Upper lobe of left lung (tissue), 4 donors: ENCODE data around the gene LRPAP1.
"Not testable (repeated sequence)": the region's sequence is repeated elsewhere in the genome, so short reads cannot be mapped to it uniquely, and the experiment has no call there.

ENCODE experiments used
- POLR2A ChIP-seq, 4 donors: fragments of 450-650 bp; IDR thresholded peaks; one replicate each; pipeline ENCODE4 v1.5.1; 2016 to 2017; ENCODE audit warnings: antibody characterized with exemption in 4 of 4, mild to moderate bottlenecking in 2 of 4
- TF ChIP-seq, protein P1 (sequence below), 6 experiments: fragments of 450-650 bp in 4 of 6; fragments of 200-600 bp in 2 of 6; sonication (generic) in 2 of 6; IDR thresholded peaks; one replicate each; pipeline ENCODE4 v1.5.1; 2016 to 2019; ENCODE audit warnings: antibody characterized with exemption in 6 of 6

DNA sequence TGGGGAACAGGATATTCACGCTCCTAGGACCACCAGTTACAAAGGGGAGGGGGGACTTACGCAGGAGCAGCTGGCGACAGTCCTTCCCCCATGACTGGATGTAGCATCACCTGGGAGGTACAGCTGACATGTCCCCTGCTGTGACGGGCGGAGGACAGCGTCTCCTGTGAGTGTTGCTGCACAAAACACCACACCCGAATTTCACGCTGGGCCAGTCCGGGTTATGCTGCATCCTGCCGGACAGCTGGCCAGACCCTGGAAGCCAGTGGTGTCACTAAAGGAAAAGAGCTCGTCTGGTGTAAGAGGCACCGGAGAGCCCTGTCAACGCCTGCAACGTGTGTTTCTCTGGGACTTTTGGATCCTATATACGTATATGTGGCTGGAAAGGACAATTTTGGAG is 38.7 kb upstream of the LRPAP1 start:
- TF ChIP-seq, protein P1, sequence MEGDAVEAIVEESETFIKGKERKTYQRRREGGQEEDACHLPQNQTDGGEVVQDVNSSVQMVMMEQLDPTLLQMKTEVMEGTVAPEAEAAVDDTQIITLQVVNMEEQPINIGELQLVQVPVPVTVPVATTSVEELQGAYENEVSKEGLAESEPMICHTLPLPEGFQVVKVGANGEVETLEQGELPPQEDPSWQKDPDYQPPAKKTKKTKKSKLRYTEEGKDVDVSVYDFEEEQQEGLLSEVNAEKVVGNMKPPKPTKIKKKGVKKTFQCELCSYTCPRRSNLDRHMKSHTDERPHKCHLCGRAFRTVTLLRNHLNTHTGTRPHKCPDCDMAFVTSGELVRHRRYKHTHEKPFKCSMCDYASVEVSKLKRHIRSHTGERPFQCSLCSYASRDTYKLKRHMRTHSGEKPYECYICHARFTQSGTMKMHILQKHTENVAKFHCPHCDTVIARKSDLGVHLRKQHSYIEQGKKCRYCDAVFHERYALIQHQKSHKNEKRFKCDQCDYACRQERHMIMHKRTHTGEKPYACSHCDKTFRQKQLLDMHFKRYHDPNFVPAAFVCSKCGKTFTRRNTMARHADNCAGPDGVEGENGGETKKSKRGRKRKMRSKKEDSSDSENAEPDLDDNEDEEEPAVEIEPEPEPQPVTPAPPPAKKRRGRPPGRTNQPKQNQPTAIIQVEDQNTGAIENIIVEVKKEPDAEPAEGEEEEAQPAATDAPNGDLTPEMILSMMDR (IDR thresholded peaks at IDR 0.05) = not testable (repeated sequence)
- TF ChIP-seq POLR2A (IDR thresholded peaks at IDR 0.05) = not testable (repeated sequence)
